Retinal pigment epithelial cell (primary cell): ENCODE measurements around the gene RUSC2.
A peak's percentile ranks its signal among the peaks of the same experiment; 100 is the strongest.

Experiments
- DNase-seq: peaks from one replicate; pipeline ENCODE4 v3.0.0-alpha.2; 2010; ENCODE audit warnings: low read depth
- H3K4me3 ChIP-seq: 2 replicates; pipeline ENCODE4 v1.5.1; 2011; ENCODE audit warnings: mild to moderate bottlenecking, low read length, control low read depth, moderate library complexity
- TF ChIP-seq, protein P1 (sequence below): conservative IDR thresholded peaks from 2 replicates; pipeline ENCODE4 v1.5.1; 2011; ENCODE audit warnings: low read depth, low read length, control low read depth, inconsistent platforms

The RUSC2 gene

DNA sequence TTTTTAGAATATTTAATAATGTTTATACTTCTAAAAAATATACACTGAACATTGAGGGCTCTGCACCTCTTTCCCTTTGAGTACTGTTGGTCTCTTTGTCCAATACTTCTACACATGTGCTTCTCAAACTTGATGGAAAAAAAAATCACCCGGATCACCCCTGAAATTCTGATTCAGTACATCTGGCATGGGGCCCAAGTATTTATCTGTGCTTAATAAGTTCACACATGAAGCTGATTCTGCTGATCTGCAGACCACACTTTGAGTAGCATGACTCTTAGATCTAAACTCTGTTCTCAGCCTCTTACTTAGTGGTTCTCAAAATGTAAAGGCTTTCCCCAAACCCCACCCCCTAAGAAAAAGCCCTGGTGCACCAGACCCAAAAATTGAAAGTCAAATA, 12.0 kb downstream of the RUSC2 start:
- peak; percentile 52 for DNase-seq
- TF ChIP-seq, protein P1, sequence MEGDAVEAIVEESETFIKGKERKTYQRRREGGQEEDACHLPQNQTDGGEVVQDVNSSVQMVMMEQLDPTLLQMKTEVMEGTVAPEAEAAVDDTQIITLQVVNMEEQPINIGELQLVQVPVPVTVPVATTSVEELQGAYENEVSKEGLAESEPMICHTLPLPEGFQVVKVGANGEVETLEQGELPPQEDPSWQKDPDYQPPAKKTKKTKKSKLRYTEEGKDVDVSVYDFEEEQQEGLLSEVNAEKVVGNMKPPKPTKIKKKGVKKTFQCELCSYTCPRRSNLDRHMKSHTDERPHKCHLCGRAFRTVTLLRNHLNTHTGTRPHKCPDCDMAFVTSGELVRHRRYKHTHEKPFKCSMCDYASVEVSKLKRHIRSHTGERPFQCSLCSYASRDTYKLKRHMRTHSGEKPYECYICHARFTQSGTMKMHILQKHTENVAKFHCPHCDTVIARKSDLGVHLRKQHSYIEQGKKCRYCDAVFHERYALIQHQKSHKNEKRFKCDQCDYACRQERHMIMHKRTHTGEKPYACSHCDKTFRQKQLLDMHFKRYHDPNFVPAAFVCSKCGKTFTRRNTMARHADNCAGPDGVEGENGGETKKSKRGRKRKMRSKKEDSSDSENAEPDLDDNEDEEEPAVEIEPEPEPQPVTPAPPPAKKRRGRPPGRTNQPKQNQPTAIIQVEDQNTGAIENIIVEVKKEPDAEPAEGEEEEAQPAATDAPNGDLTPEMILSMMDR: no peak
- H3K4me3 ChIP-seq: no peak overlapping the region

GRCh38 chr9:35506359-35506758, 16.4 kb downstream of the RUSC2 start:
- H3K4me3 ChIP-seq: no peak overlapping the region
- DNase-seq: no peak
- TF ChIP-seq, protein P1: no peak

DNA sequence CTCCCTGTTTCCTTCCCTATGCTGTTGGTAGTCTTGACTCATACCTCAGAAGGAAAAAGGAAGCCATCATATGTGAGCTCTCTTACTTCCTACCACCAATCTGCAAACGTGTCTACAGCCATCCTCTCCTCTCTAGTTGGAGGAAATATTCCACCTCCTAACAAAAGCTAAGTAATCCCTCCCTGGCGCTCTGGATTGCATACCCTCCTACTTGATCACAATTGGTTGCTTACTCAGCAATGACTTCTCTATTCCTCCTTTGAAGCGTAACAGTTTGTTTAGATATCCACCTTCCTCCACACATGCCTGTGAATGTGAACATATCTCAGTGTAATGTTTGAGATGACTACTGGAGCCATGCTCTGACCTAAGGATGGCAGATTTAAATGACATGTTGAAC, 18.2 kb downstream of the RUSC2 start:
- TF ChIP-seq, protein P1: no peak
- no peak for DNase-seq
- H3K4me3 ChIP-seq: no peak overlapping the region

- DNase-seq: no peak
- no peak overlapping the region for H3K4me3 ChIP-seq
- TF ChIP-seq, protein P1: no peak
These were observed 20.5 kb downstream of the RUSC2 start for GRCh38 chr9:35510383-35510753.

GRCh38 chr9:35510754-35511428, 21.0 kb downstream of the RUSC2 start:
- TF ChIP-seq, protein P1: peak; percentile 24
- peak; percentile 66 for DNase-seq
- H3K4me3 ChIP-seq: no peak overlapping the region

DNA sequence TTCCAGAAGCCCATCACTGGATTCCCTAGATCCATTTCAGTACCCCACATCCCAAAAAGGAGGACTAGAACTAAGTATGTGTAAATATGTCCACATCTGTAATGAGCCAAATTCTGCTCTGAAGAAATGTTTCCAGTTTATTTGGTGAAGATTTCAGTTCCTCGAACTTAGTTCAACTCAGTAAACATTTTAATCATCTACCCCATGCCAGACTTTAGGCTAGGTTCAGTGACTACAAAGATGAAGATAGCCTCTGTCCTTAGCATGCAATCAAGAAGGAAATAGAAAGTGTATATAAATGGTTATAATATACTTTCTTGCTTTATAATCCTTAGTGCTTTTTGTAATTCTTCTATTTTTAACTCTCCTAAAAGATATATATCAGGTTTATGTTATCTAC, 21.5 kb downstream of the RUSC2 start:
- H3K4me3 ChIP-seq: no peak overlapping the region
- TF ChIP-seq, protein P1: no peak
- DNase-seq: no peak

DNA sequence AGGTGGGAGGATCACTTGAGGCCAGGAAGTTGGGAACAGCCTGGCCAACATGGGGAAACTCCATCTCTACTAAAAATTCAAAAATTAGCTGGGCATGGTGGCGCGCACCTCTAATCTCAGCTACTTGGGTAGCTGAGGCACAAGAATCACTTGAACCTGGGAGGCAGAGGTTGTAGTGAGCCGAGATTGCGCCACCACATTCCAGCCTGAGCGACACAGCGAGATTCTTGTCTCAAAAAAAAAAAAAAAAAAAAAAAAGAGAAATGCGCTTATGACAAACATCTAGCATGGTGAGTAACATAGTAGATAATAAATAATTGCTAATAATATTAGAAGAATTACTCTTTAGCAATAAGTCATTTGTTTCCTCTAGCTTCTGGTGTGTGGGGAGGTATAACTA, 25.9 kb downstream of the RUSC2 start:
- no peak for DNase-seq
- TF ChIP-seq, protein P1: no peak
- H3K4me3 ChIP-seq: no peak overlapping the region
